ENCODE data around the gene CABP7. TPM values are rescaled to one million over a fixed set of nuclear protein-coding genes. Genes with fewer than 3 reads are reported as not detected.

CABP7 gene
- total and polyA plus RNA-seq, 2 of the 8 experiments (the other 6 are each of a cell fraction or from before 2014, with no cell fraction given), result 0.20 to 0.36 TPM

DNA sequence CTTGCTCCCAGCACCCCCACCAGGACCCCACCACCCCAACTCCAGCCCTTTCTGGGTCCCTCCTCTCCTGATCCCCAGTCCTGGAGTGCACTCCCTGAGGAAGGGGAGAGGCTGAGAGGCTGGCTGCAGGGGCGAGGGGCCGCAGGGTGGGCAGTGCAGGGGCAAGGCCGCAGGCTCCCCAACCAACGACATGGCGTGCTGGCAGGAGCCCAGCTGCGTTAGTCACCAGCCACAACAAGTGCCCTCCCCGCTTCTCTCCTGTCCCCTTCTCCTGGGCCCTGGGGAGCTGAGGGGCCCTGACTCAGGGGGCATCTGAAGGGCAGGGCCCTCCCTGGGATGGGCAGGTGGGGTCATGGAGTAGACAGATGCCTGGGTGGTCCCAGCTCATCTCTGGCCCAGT, 2.3 kb downstream of the CABP7 start:
- H3K9ac ChIP-seq (replicated peaks in 1 of 4; ENCODE audit: extremely low read depth in 1 of 4, low read depth in 3 of 4, low read length in 3 of 4), result no peak overlapping the region
- H3K14ac ChIP-seq (ENCODE audit: insufficient read length), result no peak overlapping the region
- H2BK15ac ChIP-seq (ENCODE audit: low read length), result no peak overlapping the region
- H3K56ac ChIP-seq (replicated peaks; ENCODE audit: insufficient read length, low read depth, low read length), result no peak overlapping the region
- H3K79me1 ChIP-seq (ENCODE audit: low read depth, low read length), result no peaks in the 10 kb centered on the region
- DNase-seq (ENCODE audit: low read depth in 1 of 2, low spot score in 2 of 2) (no peak), FAIRE-seq (no peak)
- H2BK12ac ChIP-seq (ENCODE audit: low read depth, low read length), result no peak overlapping the region
- no peak overlapping the region; the same call in 1 of the 2 replicates for H3K18ac ChIP-seq (ENCODE audit: extremely low read depth, low read length)
- H3K79me2 ChIP-seq (ENCODE audit: control insufficient read depth in 1 of 2, insufficient read depth in 2 of 2, low read length in 2 of 2), result no peaks in the 10 kb centered on the region
- no peak overlapping the region for H3K23ac ChIP-seq (ENCODE audit: insufficient read length)
- no peak overlapping the region for H3K4ac ChIP-seq (replicated peaks; ENCODE audit: insufficient read length, low read depth, low read length)
- no peak overlapping the region for H2AK5ac ChIP-seq (ENCODE audit: low read depth, low read length)
- H4K91ac ChIP-seq (replicated peaks; ENCODE audit: insufficient read length, low read length), result no peak overlapping the region
- no peak overlapping the region for H4K5ac ChIP-seq (ENCODE audit: insufficient read length, low read depth, low read length)
- H2BK20ac ChIP-seq (ENCODE audit: low read length), result no peak overlapping the region
- peaks cover 21 to 45% (median 35%) of the 10 kb centered on the region in 4 experiments for H3K27me3 ChIP-seq (replicated peaks in 1 of 4; ENCODE audit: control insufficient read depth in 3 of 4, extremely low read depth in 1 of 4, insufficient read depth in 3 of 4, low read length in 3 of 4)
- no peak for TF ChIP-seq NANOG (IDR thresholded peaks at IDR 0.05; ENCODE audit: insufficient read depth, low read depth, low read length, poor library complexity, severe bottlenecking)
- no peaks in the 10 kb centered on the region for H3K36me3 ChIP-seq (ENCODE audit: control insufficient read depth in 2 of 4, insufficient read depth in 4 of 4, low read length in 3 of 4)
- no peak overlapping the region for H2BK5ac ChIP-seq (ENCODE audit: low read depth, low read length)
- H4K20me1 ChIP-seq (replicated peaks in 1 of 2; ENCODE audit: control insufficient read depth in 1 of 2, insufficient read depth in 2 of 2, low read length in 2 of 2), result peaks cover 3% of the 10 kb centered on the region in 2 experiments
- H3K4me3 ChIP-seq (ENCODE audit: extremely low read depth in 1 of 4, insufficient read depth in 2 of 4, low read depth in 3 of 4, low read length in 4 of 4), result no peak overlapping the region
- H3K27ac ChIP-seq (ENCODE audit: low read depth, low read length), result no peak overlapping the region
- CTCF ChIA-PET (ENCODE audit: partially characterized antibody), result interaction anchor here (0.6 to 2.4 kb wide), 6 partner anchors 11 to 96 kb away, joined by 3 to 12 read pairs (median 6); no protein-coding TSS in a partner anchor
- no peak overlapping the region for H2AFZ ChIP-seq (ENCODE audit: low read length)
- POLR2A ChIA-PET (ENCODE audit: partially characterized antibody), result no interaction called here
- no peak overlapping the region for H4K8ac ChIP-seq (ENCODE audit: extremely low read depth, insufficient read depth, low read length)
- H2BK120ac ChIP-seq (replicated peaks; ENCODE audit: low read depth, low read length), result no peak overlapping the region
- WGBS, 2 experiments (ENCODE audit: extremely low coverage in 1 of 2, insufficient coverage in 1 of 2, insufficient read length in 1 of 2, insufficient replicate concordance in 2 of 2, low coverage in 1 of 2, low lambda C conversion rate in 2 of 2, missing lambda C conversion rate in 1 of 2), result 92% methylated on average over 4 of the region's 7 CpGs; no CpG with 5 or more reads in 1 of the 2 experiments
- H3K9me3 ChIP-seq (ENCODE audit: insufficient read depth in 2 of 2, low read depth in 1 of 2, low read length in 1 of 2), result no peaks in the 10 kb centered on the region
- H3K4me1 ChIP-seq (replicated peaks in 1 of 4; ENCODE audit: control insufficient read depth in 3 of 4, insufficient read depth in 4 of 4, low read length in 3 of 4), result peaks cover 0 to 20% (median 7%) of the 10 kb centered on the region in 4 experiments; a peak in 6 of 7 replicates
- H3K4me2 ChIP-seq (ENCODE audit: insufficient read depth in 1 of 2, low read depth in 2 of 2, low read length in 2 of 2), result no peak overlapping the region
- H3K23me2 ChIP-seq (ENCODE audit: low read depth, low read length), result peaks cover 5% of the 10 kb centered on the region; the same call in 1 of the 2 replicates

Measured in H1 (cell line).